Measurements from ENCODE around the gene CHD8. TPM values are rescaled to one million over a fixed set of nuclear protein-coding genes. Genes with fewer than 3 reads are reported as not detected.

The CHD8 gene
- total RNA-seq, 1 donor from 2014 or later: 43.9 TPM

GRCh38 chr14:21408147-21408546 lies 47.8 kb downstream of the CHD8 start:
- H3K4me3 ChIP-seq (ENCODE audit: low read depth, low read length): no peak overlapping the region
- DNase-seq (ENCODE audit: low read depth): no peak
- no peak for TF ChIP-seq CTCF (conservative IDR thresholded peaks at IDR 0.05; ENCODE audit: low read depth, low read length)

DNA sequence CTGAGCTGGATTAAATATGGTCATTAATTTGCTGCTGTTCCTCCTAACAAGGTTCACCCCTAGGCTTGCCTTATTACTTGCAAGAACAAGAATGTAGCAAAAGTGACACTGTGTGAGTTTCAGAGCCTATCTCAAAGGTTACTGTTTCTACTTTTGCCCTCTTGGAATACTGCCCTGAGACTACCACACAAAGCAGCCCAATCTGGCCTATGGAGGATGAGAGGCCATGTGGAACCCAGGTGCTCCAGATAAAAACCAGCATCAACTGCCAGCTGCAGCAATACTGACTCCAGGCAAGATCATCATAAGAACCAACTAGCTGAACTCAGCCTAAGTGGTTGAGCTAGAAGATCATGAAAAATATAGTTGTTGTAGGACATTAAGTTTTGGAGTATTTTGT lies 49.7 kb downstream of the CHD8 start:
- no peak for TF ChIP-seq CTCF (conservative IDR thresholded peaks at IDR 0.05; ENCODE audit: low read depth, low read length)
- DNase-seq (ENCODE audit: low read depth): no peak
- no peak overlapping the region for H3K4me3 ChIP-seq (ENCODE audit: low read depth, low read length)

- H3K4me3 ChIP-seq (ENCODE audit: low read depth, low read length): no peak overlapping the region
- no peak for DNase-seq (ENCODE audit: low read depth)
- TF ChIP-seq CTCF (conservative IDR thresholded peaks at IDR 0.05; ENCODE audit: low read depth, low read length): no peak
Observed at GRCh38 chr14:21405097-21405496, 50.8 kb downstream of the CHD8 start.

GRCh38 chr14:21399311-21399870 lies 56.5 kb downstream of the CHD8 start:
- no peak for TF ChIP-seq CTCF (conservative IDR thresholded peaks at IDR 0.05; ENCODE audit: low read depth, low read length)
- DNase-seq (ENCODE audit: low read depth): no peak
- no peak overlapping the region for H3K4me3 ChIP-seq (ENCODE audit: low read depth, low read length)

DNA sequence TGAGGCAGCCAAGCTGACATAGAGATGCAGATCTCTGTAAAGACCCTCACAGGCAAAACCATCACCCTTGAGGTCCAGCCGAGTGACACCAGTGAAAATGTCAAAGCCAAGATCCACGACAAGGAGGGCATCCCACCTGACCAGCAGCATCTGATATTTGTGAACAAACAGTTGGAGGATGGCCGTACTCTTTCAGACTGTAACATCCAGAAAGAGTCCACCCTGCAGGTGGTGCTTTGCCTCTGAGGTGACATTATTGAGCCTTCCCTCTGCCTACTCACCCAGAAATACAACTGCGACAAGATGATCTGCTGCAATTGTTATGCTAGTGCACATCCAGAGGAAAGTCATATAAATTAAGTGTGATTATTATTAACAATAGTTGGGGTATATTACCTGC lies 57.0 kb downstream of the CHD8 start:
- DNase-seq (ENCODE audit: low read depth): no peak
- TF ChIP-seq CTCF (conservative IDR thresholded peaks at IDR 0.05; ENCODE audit: low read depth, low read length): no peak
- H3K4me3 ChIP-seq (ENCODE audit: low read depth, low read length): no peak overlapping the region

- no peak for TF ChIP-seq CTCF (conservative IDR thresholded peaks at IDR 0.05; ENCODE audit: low read depth, low read length)
- no peak overlapping the region for H3K4me3 ChIP-seq (ENCODE audit: low read depth, low read length)
- no peak for DNase-seq (ENCODE audit: low read depth)
Observed at GRCh38 chr14:21395450-21395849, 60.5 kb downstream of the CHD8 start.

- no peak overlapping the region for H3K4me3 ChIP-seq (ENCODE audit: low read depth, low read length)
- DNase-seq (ENCODE audit: low read depth): no peak
- TF ChIP-seq CTCF (conservative IDR thresholded peaks at IDR 0.05; ENCODE audit: low read depth, low read length): no peak
Observed at GRCh38 chr14:21385188-21385904, 70.6 kb downstream of the CHD8 start.

Measured in epithelial cell of proximal tubule (primary cell).